A204.1 (cell line): Measurements from ENCODE around the gene BRDT.
"Not testable (repeated sequence)": the region's sequence is repeated elsewhere in the genome, so short reads cannot be mapped to it uniquely, and the experiment has no call there.

Experiments used
- FAIRE-seq: peaks from 2 replicates; lab custom pipeline; 2012; peaks lifted over from hg19 to GRCh38; lab: Jason Lieb, UNC

BRDT gene

GRCh38 chr1:91993256-91993655, 44.1 kb downstream of the BRDT start:
- no peak for FAIRE-seq

GRCh38 chr1:91997607-91998195, 48.5 kb downstream of the BRDT start:
- peak; percentile 98 for FAIRE-seq

- no peak for FAIRE-seq
These were observed 54.9 kb downstream of the BRDT start for GRCh38 chr1:92004129-92004528.

GRCh38 chr1:92013923-92014322, 64.7 kb downstream of the BRDT start:
- FAIRE-seq: peak; percentile 86

- FAIRE-seq: no peak
These were observed 67.6 kb downstream of the BRDT start for GRCh38 chr1:92016720-92017316.

GRCh38 chr1:92017656-92018055, 68.5 kb downstream of the BRDT start:
- FAIRE-seq: no peak

GRCh38 chr1:92026042-92026441, 76.8 kb downstream of the BRDT start:
- not testable (repeated sequence) for FAIRE-seq

- FAIRE-seq: no peak
These were observed 77.6 kb downstream of the BRDT start for GRCh38 chr1:92026806-92027205.

- FAIRE-seq: no peak
These were observed 80.2 kb downstream of the BRDT start for GRCh38 chr1:92029241-92029922.

- FAIRE-seq: no peak
These were observed 81.5 kb downstream of the BRDT start for GRCh38 chr1:92030656-92031107.

- no peak for FAIRE-seq
These were observed 82.3 kb downstream of the BRDT start for GRCh38 chr1:92031281-92032110.

GRCh38 chr1:92037400-92037799, 88.2 kb downstream of the BRDT start:
- no peak for FAIRE-seq

- FAIRE-seq: no peak
These were observed 89.6 kb downstream of the BRDT start for GRCh38 chr1:92038695-92039346.

- no peak for FAIRE-seq
These were observed 91.8 kb downstream of the BRDT start for GRCh38 chr1:92040971-92041370.

GRCh38 chr1:92043621-92044020, 94.4 kb downstream of the BRDT start:
- no peak for FAIRE-seq

- peak; percentile 34 for FAIRE-seq
These were observed 96.7 kb downstream of the BRDT start for GRCh38 chr1:92045766-92046495.

- no peak for FAIRE-seq
These were observed 102.7 kb downstream of the BRDT start for GRCh38 chr1:92051948-92052347.
